HG03095 (cell line): Measurements from ENCODE around the gene NDUFB4.

ENCODE experiments used
- ATAC-seq: cut with Tn5 transposase; IDR thresholded peaks from one replicate; pipeline ENCODE4 v1.9.1; 2021; ENCODE audit warnings: moderate library complexity; ENCODE audit not compliant: unreplicated experiment

NDUFB4 gene

GRCh38 chr3:120596116-120596852 lies at the start of gene NDUFB4:
Gene NDUFB4, plus strand, starts transcription at chr3:120596336. Its CDS starts 24 bp downstream, at chr3:120596360.
- ATAC-seq: peak; percentile 92

GRCh38 chr3:120550546-120550945 lies 45.6 kb upstream of the NDUFB4 start:
- ATAC-seq: no peak

GRCh38 chr3:120552184-120553172 lies 43.7 kb upstream of the NDUFB4 start:
- ATAC-seq: no peak

GRCh38 chr3:120554812-120555606 lies 41.1 kb upstream of the NDUFB4 start:
- no peak for ATAC-seq

GRCh38 chr3:120555657-120556509 lies 40.3 kb upstream of the NDUFB4 start:
- no peak for ATAC-seq

GRCh38 chr3:120557115-120557514 lies 39.0 kb upstream of the NDUFB4 start:
- ATAC-seq: no peak

- ATAC-seq: peak; percentile 83
These were observed 37.3 kb upstream of the NDUFB4 start for GRCh38 chr3:120558771-120559241.

- ATAC-seq: peak; percentile 34
These were observed 36.7 kb upstream of the NDUFB4 start for GRCh38 chr3:120559242-120560061.

- no peak for ATAC-seq
These were observed 35.6 kb upstream of the NDUFB4 start for GRCh38 chr3:120560304-120561250.

GRCh38 chr3:120561251-120562045 lies 34.7 kb upstream of the NDUFB4 start:
- ATAC-seq: peak; percentile 49

GRCh38 chr3:120563356-120564022 lies 32.6 kb upstream of the NDUFB4 start:
- ATAC-seq: no peak

GRCh38 chr3:120566243-120566975 lies 29.7 kb upstream of the NDUFB4 start:
- no peak for ATAC-seq

- ATAC-seq: no peak
These were observed 28.6 kb upstream of the NDUFB4 start for GRCh38 chr3:120567370-120568201.

- ATAC-seq: no peak
These were observed 28.0 kb upstream of the NDUFB4 start for GRCh38 chr3:120568202-120568531.

- ATAC-seq: no peak
These were observed 27.5 kb upstream of the NDUFB4 start for GRCh38 chr3:120568598-120568997.
